Posterior vena cava (tissue), 2 donors: Measurements from ENCODE around the gene IGDCC3. TPM values are rescaled to one million over a fixed set of nuclear protein-coding genes. Genes with fewer than 3 reads are reported as not detected.
"Not testable (repeated sequence)": the region's sequence is repeated elsewhere in the genome, so short reads cannot be mapped to it uniquely, and the experiment has no call there.

Experiments used
- DNase-seq: peaks from one replicate; pipeline ENCODE4 v3.0.0-alpha.2; 2020; ENCODE audit warnings: low spot score
- intact Hi-C, 2 donors: fragments of 100-400 bp; cut with DNase I; formaldehyde crosslinking; loops; one replicate each; pipeline versions ENCODE4 v1.14.1 to v1.14.2; 2022 to 2023
- total RNA-seq, 2 donors: library from RNA; stranded (reverse); fragmentation: NEBNext Ultra II Directional; extraction: Animal tissue kit (Norgen Biotek cat#: 25700); gene quantifications; one replicate each; pipeline ENCODE4 v1.2.1, GENCODE V29; 2021
- donor health status: DM: yes; HTN: yes; CAD: no.
- donor health status: DM: yes; HTN: yes; CAD: no.

IGDCC3 gene
- total RNA-seq, 2 donors from 2014 or later, result not detected

- intact Hi-C loops, result no loop called here
- no peak for DNase-seq
Observed at GRCh38 chr15:65409036-65409631, 31.3 kb upstream of the IGDCC3 start.

DNA sequence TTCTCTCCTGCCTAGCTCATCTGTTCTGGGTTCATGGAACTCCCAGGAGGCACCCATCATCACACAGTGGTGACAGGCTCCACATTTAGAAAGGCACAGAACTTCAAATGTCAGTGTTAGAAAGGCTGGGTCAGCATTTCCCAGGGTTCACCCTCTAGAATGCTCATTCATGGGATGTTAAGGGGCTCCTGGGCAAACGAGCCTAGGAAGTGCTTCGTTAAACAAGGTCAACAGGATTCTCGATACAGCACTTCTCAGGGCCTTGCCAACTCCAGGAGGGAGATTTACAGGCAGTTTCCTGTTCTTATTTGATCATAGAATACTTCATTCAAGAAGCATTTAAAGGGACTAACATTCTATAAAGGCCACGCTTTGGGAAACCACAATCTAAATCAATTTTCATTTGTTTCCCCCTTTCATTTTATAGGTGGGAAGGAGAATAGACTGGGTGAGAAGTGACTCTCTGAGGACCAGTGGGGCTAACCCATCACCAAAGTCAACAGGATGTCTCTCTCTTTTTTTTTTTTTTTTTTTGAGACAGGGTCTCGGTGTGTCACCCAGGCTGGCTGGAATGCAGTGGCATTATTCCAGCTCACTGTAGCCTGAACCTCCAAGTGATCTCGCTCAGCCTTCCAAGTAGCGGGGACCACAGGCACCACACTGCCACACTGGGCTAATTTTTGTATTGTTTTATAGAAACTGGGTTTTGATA, 30.7 kb upstream of the IGDCC3 start:
- intact Hi-C loops, result no loop called here
- no peak for DNase-seq

DNA sequence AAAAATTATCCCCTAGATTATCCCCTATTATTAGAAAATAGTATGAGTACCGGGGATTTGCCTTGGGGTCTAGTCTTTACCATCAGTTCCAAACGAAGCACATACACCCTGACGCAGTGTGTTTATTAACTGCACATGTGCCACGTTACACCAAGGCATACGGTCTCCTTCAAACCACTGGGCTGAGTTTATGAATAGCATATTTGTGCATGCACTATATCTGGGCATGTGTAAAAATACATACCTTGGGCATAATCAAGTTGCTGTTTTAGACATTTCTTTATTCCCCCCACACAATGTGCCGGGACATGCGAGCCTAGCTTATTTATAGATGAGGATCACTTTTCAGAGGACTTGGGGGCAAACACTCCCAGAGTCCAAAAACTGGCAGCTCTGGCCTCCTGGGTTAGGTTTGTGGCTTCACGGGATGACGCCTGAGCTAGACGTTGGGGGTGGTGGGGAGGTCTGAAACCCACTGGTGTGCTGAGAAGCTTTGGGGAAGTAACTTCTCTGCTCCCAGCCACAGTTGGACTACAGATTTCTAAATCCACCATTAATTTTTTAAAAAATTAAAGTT, 28.7 kb upstream of the IGDCC3 start:
- no peak for DNase-seq
- intact Hi-C loops, result no loop called here

DNA sequence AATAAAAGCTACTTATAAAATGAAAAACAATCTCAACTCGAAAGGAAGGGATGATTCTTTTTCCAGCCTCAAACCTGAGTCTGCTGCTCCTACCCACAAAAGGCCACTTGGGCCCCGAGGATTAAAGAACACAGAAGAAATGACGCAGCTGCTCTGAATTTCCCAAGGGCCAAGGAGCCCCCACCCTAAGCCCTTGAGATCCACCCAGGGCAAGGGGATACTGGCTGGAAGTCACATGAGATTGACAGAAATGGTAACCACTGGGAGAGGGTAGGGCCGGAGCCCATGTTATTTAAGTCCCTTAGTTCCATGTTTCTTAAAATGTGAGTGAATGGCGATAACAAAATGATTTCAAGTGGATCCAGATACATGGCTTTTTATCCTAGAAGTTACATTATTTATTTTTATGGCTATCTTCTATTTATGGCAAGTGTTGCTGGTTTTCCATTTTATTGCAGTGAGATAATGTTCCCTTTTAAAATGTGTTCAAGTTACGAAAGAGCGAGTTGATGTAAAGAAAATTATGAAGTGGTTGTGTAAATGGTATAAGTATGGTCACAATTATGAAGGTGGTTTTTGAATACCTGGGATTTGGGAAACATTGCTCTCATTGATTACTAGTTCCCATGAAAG, 28.1 kb upstream of the IGDCC3 start:
- DNase-seq, result no peak
- intact Hi-C loops, result no loop called here

GRCh38 chr15:65404186-65404872, 26.5 kb upstream of the IGDCC3 start:
- intact Hi-C loops, result loop anchor here in 1 of 2 donors (5.0 kb wide), 1 partner anchor 87 kb away; no protein-coding TSS in a partner anchor
- no peak for DNase-seq

GRCh38 chr15:65402961-65403360, 25.2 kb upstream of the IGDCC3 start:
- intact Hi-C loops, result loop anchor here in 1 of 2 donors (5.0 kb wide), 1 partner anchor 86 kb away; no protein-coding TSS in a partner anchor
- DNase-seq, result no peak

- DNase-seq, result no peak
Observed at GRCh38 chr15:65401611-65402240, 23.9 kb upstream of the IGDCC3 start.

GRCh38 chr15:65400760-65401610, 23.2 kb upstream of the IGDCC3 start:
- DNase-seq, result no peak
- intact Hi-C loops, result loop anchor here in 1 of 2 donors (5.0 kb wide), 1 partner anchor 84 kb away; no protein-coding TSS in a partner anchor

More at GRCh38 chr15:65401611-65402240, 23.9 kb upstream of the IGDCC3 start:
- intact Hi-C loops, result loop anchor here in 1 of 2 donors (5.0 kb wide), 1 partner anchor 84 kb away; no protein-coding TSS in a partner anchor

DNA sequence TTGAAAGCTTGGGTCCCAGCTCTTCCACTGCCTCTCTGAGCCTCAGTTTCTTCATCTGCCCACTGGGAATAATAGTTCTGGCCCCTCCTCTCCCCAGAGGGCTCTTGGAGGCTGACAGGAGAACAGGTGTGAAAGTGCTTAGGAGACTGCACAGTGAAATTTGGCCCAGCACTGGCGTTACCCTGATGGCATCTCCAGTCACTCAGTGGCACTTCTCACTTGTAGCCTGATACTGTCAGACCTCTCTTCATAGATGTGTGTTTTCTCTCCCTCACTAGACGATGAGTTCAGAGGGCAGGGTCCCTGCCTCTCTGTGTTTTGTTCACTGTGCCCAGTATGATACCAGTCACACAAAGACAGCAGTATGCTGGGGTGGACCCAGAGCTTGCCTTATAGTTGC, 22.2 kb upstream of the IGDCC3 start:
- intact Hi-C loops, result loop anchor here in 1 of 2 donors (5.0 kb wide), 1 partner anchor 83 kb away; no protein-coding TSS in a partner anchor
- no peak for DNase-seq

DNA sequence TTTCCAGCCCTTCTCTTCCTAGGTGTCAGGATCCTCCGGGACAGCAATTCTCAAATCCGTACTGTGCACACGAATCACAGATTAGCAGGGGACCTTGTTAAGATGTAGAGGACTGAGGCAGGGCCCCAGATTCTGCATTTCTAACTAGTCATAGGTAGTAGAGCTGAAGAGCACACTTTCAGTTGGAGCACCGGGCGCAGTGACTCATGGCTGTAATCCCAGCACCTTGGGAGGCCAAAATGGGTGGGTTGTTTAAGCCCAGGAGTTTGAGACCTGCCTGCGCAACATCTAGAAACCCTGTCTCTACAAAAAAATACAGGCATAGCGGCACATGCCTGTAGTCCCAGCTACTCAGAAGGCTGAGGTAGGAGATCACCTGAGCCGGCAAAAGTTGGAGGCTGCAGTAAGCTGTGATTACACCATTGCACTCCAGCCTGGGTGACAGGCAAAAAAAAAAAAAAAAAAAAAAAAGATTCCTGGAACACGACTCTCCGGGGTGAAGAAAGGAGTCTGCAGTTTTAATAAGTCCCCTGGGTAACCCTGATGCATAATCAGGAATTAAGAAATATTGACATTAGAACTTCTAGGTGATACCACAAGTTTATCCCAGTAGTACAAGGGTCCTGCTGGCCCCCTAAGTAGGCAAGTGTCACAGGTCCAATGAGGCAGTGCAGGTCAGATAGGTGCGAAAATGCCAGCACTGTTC, 21.4 kb upstream of the IGDCC3 start:
- DNase-seq, result peak; percentile 20
- intact Hi-C loops, result no loop called here

DNA sequence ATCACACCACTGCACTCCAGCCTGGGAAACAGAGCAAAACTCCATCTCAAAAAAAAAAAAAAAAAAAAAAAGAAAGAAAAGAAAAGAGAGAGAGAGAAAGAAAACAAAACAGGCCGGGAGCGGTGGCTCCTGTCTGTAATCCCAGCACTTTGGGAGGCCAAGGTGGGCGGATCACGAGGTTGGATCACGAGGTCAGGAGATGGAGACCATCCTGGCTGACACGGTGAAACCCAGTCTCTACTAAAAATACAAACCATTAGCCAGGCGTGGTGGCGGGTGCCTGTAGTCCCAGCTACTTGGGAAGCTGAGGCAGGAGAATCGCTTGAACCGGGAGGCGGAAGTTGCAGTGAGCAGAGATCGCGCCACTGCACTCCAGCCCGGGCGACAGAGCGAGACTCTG, 20.7 kb upstream of the IGDCC3 start:
- intact Hi-C loops, result not testable (repeated sequence)
- peak; percentile 53 for DNase-seq

- DNase-seq, result no peak
- intact Hi-C loops, result no loop called here
Observed at GRCh38 chr15:65396965-65397317, 19.1 kb upstream of the IGDCC3 start.

GRCh38 chr15:65396283-65396964, 18.6 kb upstream of the IGDCC3 start:
- intact Hi-C loops, result no loop called here
- no peak for DNase-seq

GRCh38 chr15:65395567-65396202, 17.9 kb upstream of the IGDCC3 start:
- intact Hi-C loops, result no loop called here
- no peak for DNase-seq

DNA sequence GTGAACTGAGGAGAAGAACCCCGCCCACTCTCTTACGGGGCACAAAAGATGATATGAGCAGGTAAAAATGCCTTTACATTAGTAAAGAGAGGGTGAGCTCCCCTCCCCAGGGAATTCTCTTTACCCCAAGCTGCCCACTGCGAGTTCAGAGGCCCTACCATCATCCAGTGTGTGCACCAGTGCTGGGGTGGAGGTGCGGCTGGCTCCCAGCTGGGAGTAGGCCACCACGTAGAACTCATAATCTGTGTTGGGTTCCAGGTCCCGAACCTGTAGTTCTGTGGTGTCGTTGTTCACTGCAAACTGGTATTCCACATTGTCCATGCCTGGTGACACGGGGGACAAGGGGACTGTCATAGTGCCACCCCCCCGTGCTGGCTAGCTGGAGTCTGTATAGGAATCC, 17.1 kb upstream of the IGDCC3 start:
- intact Hi-C loops, result no loop called here
- no peak for DNase-seq

DNA sequence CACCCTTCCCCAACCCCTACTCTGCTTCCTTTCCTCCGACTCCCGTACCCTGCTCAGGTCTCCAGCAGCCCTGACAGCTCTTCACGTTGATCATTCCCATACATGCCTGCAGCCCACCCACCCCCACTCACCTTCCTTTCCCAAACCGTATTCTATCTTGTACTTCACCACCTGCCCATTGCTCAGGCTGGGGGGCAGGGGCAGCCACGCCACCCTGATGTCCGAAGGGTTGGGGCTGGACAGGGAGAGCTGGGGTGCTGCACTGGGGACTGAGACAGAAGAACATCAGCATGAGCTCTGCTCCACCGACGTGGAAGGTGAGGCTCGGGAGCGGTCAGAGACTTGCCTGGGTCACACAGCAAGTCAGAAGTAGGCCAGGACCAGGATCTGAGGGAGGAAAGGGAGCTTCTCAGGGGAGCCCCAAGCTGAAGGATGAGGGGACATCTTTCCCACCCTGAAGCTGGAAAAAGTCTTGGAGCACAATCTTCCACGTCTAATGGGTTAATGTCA, 16.5 kb upstream of the IGDCC3 start:
- peak; percentile 67 for DNase-seq
- intact Hi-C loops, result no loop called here
